VCaP (cell line): ENCODE measurements around the gene CAMLG.

Experiments used
- H3K27ac ChIP-seq: fragments of 450-650 bp; 2 replicates; pipeline ENCODE4 v1.5.1; 2017
- TF ChIP-seq, protein P1 (sequence below): fragments of 450-650 bp; conservative IDR thresholded peaks from 2 replicates; pipeline ENCODE4 v1.5.1; 2017; ENCODE audit warnings: mild to moderate bottlenecking, moderate library complexity

CAMLG gene

DNA sequence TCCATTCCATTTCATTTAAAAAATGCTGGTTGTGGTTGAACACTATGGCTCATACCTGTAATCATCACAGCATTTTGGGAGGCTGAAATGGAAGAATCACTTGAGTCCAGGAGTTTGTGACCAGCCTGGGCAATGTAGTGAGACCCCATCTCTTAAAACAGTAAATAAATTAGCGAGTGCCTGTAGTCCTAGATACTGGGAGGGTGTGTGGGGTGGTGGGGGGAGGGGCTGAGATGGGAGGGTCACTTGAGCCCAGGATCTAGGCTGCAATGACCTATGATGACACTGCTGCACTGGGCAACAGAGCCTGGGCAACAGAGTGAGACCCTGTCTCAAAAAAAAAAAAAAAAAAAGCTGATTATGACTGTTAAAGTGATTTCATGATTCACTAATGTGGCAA is 49.3 kb downstream of the CAMLG start:
- no peak overlapping the region for H3K27ac ChIP-seq
- TF ChIP-seq, protein P1, sequence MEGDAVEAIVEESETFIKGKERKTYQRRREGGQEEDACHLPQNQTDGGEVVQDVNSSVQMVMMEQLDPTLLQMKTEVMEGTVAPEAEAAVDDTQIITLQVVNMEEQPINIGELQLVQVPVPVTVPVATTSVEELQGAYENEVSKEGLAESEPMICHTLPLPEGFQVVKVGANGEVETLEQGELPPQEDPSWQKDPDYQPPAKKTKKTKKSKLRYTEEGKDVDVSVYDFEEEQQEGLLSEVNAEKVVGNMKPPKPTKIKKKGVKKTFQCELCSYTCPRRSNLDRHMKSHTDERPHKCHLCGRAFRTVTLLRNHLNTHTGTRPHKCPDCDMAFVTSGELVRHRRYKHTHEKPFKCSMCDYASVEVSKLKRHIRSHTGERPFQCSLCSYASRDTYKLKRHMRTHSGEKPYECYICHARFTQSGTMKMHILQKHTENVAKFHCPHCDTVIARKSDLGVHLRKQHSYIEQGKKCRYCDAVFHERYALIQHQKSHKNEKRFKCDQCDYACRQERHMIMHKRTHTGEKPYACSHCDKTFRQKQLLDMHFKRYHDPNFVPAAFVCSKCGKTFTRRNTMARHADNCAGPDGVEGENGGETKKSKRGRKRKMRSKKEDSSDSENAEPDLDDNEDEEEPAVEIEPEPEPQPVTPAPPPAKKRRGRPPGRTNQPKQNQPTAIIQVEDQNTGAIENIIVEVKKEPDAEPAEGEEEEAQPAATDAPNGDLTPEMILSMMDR, result no peak

DNA sequence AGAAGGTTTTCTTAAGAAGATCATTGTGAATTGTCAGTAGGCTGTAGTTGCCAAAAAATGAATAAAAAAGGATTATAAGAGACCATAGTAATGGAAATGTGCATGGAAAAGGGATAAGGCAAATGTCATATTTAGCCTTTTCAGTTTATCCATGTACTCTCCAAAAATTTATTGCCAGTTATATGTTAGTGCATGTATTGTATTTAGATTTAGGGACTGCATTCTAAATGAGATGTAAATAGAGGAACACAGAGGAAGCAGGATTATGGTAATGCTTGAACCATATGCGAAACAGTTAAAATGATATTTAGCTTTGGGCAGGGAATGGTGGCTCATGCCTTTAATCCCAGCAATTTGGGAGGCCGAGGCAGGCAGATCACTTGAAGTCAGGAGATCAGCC is 53.2 kb downstream of the CAMLG start:
- TF ChIP-seq, protein P1, result no peak
- H3K27ac ChIP-seq, result no peak overlapping the region

DNA sequence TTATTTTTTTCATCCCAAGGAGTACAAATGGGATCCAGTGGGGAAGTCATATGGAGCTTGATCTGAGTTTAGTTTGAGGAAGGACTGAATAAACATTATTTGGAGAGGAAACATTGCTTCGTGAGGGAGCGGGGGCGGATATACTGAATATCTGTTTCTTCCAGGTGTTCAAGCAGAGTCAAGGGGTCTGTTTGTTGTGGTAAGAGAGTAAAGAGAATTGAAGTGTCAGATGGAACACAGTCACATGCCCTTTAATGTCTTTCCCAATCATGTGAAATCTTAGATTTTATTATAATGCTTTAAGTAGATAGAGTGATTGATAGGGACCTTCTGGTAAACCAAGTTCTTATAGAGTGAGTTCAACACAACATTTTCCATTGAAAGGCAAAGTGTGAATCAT is 53.9 kb downstream of the CAMLG start:
- TF ChIP-seq, protein P1, result no peak
- no peak overlapping the region for H3K27ac ChIP-seq

DNA sequence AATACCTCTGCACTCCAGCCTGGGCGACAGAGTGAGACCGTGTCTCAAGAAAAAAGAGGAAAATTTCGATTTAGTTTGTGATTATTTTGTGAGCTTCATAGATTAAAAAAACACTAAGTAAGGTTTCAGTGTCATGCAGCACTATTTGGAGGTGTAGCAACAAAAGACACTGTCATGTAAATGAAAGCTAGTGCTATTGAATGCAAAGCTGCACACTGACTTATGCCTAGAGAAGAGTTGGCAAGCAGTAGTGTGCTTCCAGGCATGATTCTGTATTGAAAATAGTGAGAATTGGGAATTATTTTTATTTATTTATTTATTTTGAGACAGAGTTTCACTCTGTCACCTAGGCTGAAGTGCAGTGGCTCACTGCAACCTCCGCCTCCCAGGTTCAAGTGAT is 54.8 kb downstream of the CAMLG start:
- no peak overlapping the region for H3K27ac ChIP-seq
- TF ChIP-seq, protein P1, result no peak

DNA sequence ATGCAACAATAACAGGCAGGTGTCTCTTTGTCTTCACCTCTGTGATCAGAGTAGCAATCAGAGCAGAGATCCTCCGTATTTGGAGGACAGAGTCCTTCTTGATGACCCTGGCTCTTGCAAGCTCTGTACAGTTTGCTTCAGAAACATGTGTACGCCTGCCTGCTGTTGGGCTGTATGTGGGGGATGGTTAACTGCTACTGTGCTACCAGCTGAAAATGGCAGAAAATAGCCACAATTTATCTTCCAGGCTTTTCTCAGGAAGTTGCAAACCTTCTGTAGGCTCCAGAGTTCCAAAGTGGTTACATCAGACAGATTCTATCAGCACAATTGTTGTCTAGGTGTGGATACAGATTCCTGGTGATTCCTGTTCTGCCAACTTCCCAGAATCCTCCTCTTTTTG is 55.7 kb downstream of the CAMLG start:
- H3K27ac ChIP-seq, result no peak overlapping the region
- TF ChIP-seq, protein P1, result no peak

DNA sequence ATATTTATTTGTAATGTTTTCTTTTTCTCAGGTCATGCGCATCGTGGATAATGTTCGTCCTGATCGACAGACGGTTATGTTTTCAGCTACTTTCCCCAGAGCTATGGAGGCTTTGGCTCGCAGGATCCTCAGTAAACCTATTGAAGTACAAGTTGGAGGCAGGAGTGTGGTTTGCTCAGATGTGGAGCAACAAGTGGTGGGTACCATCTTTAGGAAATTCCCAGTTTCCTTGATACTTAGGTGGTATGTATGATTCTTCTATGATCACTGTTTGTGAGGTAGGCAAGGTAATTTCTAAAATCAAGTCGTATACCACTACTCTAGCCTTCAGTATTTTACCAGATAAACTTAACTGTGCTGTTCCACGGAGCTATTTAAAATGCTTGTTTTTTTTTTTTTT is 56.5 kb downstream of the CAMLG start:
- H3K27ac ChIP-seq, result no peak overlapping the region

DNA sequence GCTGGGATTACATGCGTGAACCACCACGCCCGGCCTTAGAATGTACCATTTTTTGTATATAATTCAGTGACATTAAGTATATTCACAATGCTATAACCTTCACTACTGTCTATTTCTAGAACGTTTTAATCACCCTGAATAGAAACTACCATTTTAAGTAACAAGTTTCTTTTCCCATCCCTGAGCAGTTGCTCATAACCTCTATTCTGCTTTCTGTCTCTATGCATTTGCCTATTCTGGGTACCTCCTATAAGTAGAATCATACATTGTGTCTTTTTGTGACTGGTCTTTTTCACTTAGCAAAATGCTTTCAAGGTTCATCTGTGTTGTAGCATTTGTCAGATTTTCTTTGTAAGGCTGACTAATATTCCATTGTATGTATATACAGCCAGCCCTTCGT is 60.1 kb downstream of the CAMLG start:
- H3K27ac ChIP-seq, result no peak overlapping the region

More for the DNA sequence above, 56.5 kb downstream of the CAMLG start:
- TF ChIP-seq, protein P1, result no peak

More for the DNA sequence above, 60.1 kb downstream of the CAMLG start:
- TF ChIP-seq, protein P1, result no peak
